Measurements from ENCODE around the gene GNA12. TPM values are rescaled to one million over a fixed set of nuclear protein-coding genes. Genes with fewer than 3 reads are reported as not detected.

GNA12 gene
- polyA plus RNA-seq, 1 of the 3 experiments (the other 2 are of a cell fraction) = 64.8 TPM

- Histone ChIP-seq H3K4me3 (ENCODE audit: low read depth in 2 of 2, low read length in 1 of 2) (no peak overlapping the region), H3K4me1 (ENCODE audit: control insufficient read depth in 1 of 2, insufficient read depth in 2 of 2, low read depth in 1 of 2, low read length in 1 of 2) (peaks cover 0 to 4% of the 10 kb centered on the region in 2 experiments; a peak in 1 of 4 replicates), H3K27me3 (ENCODE audit: insufficient read depth) (no peaks in the 10 kb centered on the region), H4K20me1 (ENCODE audit: insufficient read depth) (no peaks in the 10 kb centered on the region), H3K79me2 (ENCODE audit: insufficient read depth) (no peaks in the 10 kb centered on the region), H3K4me2 (no peak overlapping the region), H2AFZ (ENCODE audit: low read depth) (no peak overlapping the region), H3K9me2 (no peaks in the 10 kb centered on the region), H3K27ac (ENCODE audit: low read depth in 2 of 2, low read length in 1 of 2) (no peak overlapping the region), H3K9ac (no peak overlapping the region), H3K9me3 (no peaks in the 10 kb centered on the region), H3K36me3 (replicated peaks in 1 of 2; ENCODE audit: control insufficient read depth in 1 of 2, insufficient read depth in 2 of 2, low read length in 1 of 2) (no peaks in the 10 kb centered on the region), H3F3A (replicated peaks; ENCODE audit: insufficient read depth) (no peaks in the 10 kb centered on the region)
- ChIA-PET CTCF (interaction anchor here (0.9 to 8.6 kb wide), 5 partner anchors 10 to 257 kb away, joined by 3 to 55 read pairs (median 7); no protein-coding TSS in a partner anchor), POLR2A (no interaction called here)
- DNase-seq = no peak
- TF ChIP-seq SIN3A (IDR thresholded peaks at IDR 0.05; ENCODE audit: borderline replicate concordance, low read depth, low read length) (no peak), RFX5 (IDR thresholded peaks at IDR 0.05; ENCODE audit: low read length) (no peak), MAX (IDR thresholded peaks at IDR 0.05; ENCODE audit: low read depth) (no peak), ZBTB33 (IDR thresholded peaks at IDR 0.05; ENCODE audit: borderline replicate concordance, low read depth) (no peak), POLR2AphosphoS5 (IDR thresholded peaks at IDR 0.05; ENCODE audit: low read depth, low read length) (no peak), FOXM1 (IDR thresholded peaks at IDR 0.05; ENCODE audit: low read depth) (no peak), RXRA (IDR thresholded peaks at IDR 0.05; ENCODE audit: borderline replicate concordance, low read depth) (no peak), YY1 (IDR thresholded peaks at IDR 0.05; ENCODE audit: low read depth) (no peak), EZH2phosphoT487 (IDR thresholded peaks at IDR 0.05; ENCODE audit: borderline replicate concordance, low read depth) (no peak), TCF12 (IDR thresholded peaks at IDR 0.05) (no peak), IRF3 (IDR thresholded peaks at IDR 0.05; ENCODE audit: low read depth, low read length) (no peak), NFIC (IDR thresholded peaks at IDR 0.05; ENCODE audit: borderline replicate concordance) (no peak), JUND (IDR thresholded peaks at IDR 0.05) (no peak), GABPA (IDR thresholded peaks at IDR 0.05; ENCODE audit: low read depth) (no peak), MEF2A (IDR thresholded peaks at IDR 0.05; ENCODE audit: borderline replicate concordance, low read depth) (no peak), EP300 (IDR thresholded peaks at IDR 0.05; ENCODE audit: borderline replicate concordance in 1 of 2, low read depth in 1 of 2, low read length in 1 of 2) (no peak), MXI1 (IDR thresholded peaks at IDR 0.05; ENCODE audit: low read depth, low read length) (no peak)
- TF ChIP-seq, protein P1, sequence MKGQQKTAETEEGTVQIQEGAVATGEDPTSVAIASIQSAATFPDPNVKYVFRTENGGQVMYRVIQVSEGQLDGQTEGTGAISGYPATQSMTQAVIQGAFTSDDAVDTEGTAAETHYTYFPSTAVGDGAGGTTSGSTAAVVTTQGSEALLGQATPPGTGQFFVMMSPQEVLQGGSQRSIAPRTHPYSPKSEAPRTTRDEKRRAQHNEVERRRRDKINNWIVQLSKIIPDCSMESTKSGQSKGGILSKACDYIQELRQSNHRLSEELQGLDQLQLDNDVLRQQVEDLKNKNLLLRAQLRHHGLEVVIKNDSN (IDR thresholded peaks at IDR 0.05; ENCODE audit: borderline replicate concordance, low read depth) = no peak
- 98% methylated on average over 10 of the region's 20 CpGs for WGBS (ENCODE audit: low lambda C conversion rate)
These were observed 135.4 kb downstream of the GNA12 start for GRCh38 chr7:2708547-2709310.
